GM19455 (cell line): ENCODE measurements around the gene FASTK.
"Not testable (repeated sequence)": the region's sequence is repeated elsewhere in the genome, so short reads cannot be mapped to it uniquely, and the experiment has no call there.

Experiments used
- ATAC-seq: cut with Tn5 transposase; IDR thresholded peaks from one replicate; pipeline ENCODE4 v1.9.1; 2021; ENCODE audit not compliant: unreplicated experiment

Gene FASTK

DNA sequence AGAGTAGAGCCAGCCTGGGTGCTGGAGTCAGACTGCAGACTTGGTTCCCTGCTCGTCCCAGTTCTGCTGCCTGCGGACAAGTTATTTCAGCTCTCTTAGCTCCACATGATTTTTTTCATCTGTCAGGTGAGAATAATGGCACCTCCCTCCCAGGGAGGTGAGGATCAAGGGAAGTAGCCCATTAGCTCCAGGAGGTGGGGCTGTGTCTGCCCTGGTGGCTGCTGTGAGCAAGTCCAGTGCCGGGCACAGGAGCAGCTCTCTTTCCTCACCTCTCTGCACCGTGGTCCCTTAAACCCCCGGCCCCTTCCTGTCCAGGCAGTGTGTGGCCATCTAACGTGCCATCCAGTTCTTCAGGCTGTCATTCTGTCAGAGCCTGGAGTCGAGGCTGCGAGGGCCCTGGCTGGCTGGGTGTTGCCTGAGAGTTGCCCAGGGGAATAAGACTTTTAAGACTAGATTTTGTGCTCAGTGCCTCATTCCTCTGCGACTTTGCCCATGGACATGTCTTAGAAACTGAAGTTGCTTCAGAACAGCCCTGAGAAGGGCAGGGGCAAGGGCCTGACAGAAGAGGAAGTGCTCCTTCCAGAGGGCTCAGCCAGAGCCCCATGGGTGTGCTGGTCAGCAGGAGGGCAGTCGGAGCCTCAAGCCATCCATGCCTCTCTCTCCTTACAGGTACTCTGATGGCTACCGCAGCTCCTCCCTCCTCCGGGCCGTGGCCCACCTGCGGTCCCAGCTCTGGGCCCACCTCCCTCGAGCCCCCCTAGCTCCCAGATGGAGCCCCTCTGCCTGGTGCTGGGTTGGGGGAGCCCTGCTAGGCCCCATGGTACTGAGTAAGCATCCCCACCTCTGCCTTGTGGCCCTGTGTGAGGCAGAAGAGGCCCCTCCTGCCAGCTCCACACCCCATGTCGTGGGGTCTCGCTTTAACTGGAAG is 47.4 kb downstream of the FASTK start:
- ATAC-seq: no peak

DNA sequence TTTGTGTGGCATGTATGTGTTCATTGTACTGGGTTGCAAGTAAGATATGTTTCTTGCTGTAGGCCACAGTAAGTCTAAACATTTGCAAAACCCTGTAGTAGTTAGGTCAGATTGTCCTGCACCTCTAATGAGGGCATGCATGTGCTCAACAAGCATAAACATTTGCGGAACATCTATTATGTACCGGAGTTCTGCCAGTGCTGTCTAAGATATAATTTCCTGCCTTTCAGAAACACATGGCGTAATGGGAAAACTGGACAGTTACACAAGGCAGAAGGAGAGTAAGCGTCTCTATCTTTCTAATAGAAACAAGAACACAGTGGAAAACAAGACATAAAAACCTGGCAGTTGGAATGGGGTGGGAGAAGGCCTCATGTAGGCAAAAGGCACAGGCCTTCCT is 49.6 kb downstream of the FASTK start:
- ATAC-seq: no peak

DNA sequence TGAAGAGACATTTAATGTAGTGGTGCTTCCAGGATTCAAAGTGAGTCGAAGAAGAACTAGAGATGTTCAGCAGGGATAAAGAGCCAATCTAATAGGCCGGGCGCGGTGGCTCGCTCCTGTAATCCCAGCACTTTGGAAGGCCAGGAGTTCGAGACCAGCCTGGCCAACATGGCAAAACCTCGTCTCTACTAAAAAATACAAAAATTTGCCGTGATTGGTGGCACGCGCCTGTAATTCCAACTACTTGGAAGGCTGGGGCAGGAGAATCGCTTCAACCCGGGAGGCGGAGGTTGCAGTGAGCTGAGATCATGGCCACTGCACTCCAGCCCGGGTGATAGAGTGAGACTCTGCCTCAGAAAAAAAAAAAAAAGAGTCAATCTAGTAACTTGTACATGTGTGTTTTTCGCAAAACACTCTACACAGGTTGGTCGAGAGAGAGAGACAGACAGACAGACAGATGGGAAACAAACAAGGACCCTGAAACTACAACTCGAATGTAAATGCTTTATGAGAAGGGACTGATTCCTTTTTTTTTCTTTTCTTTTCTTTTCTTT is 51.6 kb downstream of the FASTK start:
- no peak for ATAC-seq

DNA sequence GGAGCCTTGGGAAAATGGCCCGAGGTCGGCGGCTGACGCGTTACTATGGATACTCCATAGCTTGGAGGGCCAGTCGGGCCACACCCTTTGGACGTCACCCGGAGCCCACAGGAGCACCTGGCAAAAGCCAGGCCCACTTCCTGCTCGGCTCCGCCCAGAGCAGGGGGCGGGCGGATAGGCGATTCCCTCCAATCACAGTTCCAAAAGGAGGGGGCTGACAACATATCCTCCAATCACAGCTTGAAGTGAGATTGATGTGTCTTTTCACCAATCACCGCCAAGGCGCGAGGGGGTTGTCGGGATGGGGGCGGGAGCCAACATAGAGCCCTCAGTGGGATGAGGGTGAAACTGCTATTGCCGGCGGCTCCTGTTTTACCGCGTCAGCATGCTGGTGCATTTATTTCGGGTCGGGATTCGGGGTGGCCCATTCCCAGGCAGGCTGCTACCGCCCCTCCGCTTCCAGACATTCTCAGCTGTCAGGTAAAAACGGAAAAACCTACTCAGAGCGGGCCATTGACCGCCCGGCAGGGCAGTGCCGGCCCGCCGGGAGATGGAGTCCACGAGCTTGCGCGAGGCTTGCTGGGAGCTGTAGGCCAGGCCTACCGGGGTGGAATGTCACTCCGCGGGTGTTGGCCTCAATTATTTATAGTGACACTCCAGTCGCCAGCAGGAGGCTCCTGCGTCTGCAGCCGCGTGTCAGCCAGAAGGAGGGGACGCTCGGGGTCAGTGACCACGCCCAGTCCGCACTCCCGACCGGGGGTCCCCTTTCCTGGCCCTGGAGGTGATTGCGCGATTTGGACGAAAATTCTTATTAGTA is 52.3 kb downstream of the FASTK start, which contains the start of gene ABCB8:
Gene ABCB8 (plus strand): TSS at position 320 of the 817 bp plus-strand sequence. CDS start 66 bp downstream, at position 386.
- ATAC-seq: peak; percentile 94

DNA sequence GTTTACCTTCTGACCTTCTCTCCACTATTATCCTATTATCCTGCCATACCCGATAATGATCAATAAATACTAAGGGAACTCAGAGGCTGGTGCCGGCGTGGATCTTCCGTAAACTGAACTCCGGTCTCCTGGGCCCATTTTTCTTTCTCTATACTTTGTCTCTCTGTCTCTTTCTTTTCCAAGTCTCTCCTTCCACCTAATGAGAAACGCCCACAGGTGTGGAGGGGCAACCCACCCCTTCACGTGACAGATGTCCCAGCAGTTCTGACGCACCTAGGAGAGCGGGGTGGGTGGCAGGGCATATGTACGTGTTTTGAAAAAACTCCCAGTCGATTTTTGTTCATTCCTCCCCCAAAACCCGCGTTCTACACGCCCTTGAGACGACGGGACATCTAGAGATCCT is 52.9 kb downstream of the FASTK start:
- peak; percentile 9 for ATAC-seq

DNA sequence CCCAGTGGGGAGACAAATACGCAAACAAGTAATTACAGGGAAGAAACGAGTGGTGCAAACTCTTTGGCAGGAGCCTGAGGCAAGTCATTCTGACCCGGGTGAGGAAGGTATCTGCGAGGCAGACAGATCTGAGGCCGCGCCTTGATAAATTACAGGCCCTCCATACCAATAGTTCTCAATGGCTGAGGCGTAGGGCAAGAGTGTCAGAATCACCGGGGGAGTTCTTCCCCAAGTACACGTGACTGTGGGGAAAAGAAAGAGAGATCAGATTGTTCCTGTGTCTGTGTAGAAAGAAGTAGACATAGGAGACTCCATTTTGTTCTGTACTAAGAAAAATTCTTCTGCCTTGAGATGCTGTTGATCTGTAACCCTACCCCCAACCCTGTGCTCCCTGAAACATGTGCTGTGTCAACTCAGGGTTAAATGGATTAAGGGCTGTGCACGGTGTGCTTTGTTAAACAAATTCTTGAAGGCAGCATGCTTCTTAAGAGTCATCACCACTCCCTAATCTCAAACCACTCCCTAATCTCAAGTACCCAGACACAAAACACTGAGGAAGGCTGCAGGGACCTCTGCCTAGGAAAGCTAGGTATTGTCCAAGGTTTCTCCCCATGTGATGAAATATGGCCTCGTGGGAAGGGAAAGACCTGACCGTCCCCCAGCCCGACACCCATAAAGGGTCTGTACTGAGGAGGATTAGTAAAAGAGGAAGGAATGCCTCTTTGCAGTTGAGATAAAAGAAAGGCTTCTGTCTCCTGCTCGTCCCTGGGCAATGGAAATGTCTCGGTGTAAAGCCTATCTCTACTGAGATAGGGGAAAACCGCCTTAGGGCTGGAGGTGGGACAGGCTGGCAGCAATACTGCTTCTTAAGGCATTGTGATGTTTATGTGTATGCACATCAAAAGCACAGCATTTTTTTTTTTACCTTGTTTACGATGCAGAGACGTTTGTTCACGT is 53.6 kb downstream of the FASTK start:
- not testable (repeated sequence) for ATAC-seq
